Measurements from ENCODE around the gene PLXNA4. TPM values are rescaled to one million over a fixed set of nuclear protein-coding genes. Genes with fewer than 3 reads are reported as not detected.

Gene PLXNA4
- total and polyA plus RNA-seq, 2 experiments from 2014 or later, result 1.9 to 4.8 TPM

DNA sequence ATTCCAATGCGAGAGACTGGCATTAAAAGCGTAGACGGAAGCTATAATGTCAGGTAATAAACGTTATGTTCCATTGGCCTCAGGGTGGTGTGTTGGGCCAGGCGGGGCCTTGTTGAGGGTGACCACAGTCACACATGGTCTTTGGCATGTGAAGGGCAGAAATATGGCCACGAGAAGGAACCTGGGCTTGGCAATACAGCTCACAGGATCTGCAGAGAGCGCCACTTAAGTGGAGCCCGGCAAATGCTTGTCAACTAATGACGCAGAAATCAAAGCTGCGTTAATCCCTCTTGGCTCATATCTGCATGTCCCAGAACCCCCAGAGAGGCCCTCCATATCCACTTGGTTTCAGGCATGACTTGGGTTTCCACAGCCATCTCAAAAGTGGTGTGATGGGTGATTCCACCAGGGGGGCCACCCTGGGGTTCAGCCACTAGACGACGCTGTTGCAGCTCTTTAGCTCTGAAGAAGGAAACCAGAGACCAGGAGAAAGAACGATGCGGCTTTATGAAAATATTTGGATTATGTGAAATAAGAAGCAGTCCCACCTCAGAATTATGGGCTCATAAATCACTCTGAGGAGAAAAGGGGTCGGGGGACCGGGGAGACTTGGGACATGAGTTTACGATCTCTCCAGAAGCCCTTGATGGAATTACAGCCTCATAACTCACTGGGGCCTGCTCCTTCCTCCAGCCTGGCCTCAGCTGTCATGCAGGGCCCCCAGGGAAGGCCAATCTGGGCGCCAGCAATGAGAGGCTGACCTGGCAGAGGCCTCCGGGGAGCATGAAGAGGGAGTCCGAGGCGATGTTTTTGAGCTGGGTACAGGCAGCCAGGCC lies 462.5 kb downstream of the PLXNA4 start:
- peak; percentile 45 for DNase-seq (ENCODE audit: low spot score)
- H3K79me2 ChIP-seq, result no peaks in the 10 kb centered on the region
- no peaks in the 10 kb centered on the region for H3K27me3 ChIP-seq
- H3K4me1 ChIP-seq (ENCODE audit: insufficient read depth), result peaks cover 8% of the 10 kb centered on the region
- no peaks in the 10 kb centered on the region for H3K9me3 ChIP-seq (ENCODE audit: low read depth)
- H3K4me3 ChIP-seq, result no peak overlapping the region
- 58% methylated on average over 21 of the region's 21 CpGs for WGBS (ENCODE audit: low lambda C conversion rate, missing lambda C conversion rate)
- H3K9me2 ChIP-seq (replicated peaks; ENCODE audit: insufficient read depth), result no peaks in the 10 kb centered on the region
- no peak overlapping the region for H3K4me2 ChIP-seq
- H3K36me3 ChIP-seq (replicated peaks; ENCODE audit: insufficient read depth, low read depth), result no peaks in the 10 kb centered on the region
- peak overlapping the region; percentile 36 for H3K27ac ChIP-seq
- no peak overlapping the region for H2AFZ ChIP-seq
- H4K20me1 ChIP-seq (ENCODE audit: insufficient read depth, poor library complexity, severe bottlenecking), result no peaks in the 10 kb centered on the region
- TF ChIP-seq EZH2phosphoT487 (IDR thresholded peaks at IDR 0.05; ENCODE audit: low read depth, severe bottlenecking, unreplicated experiment) (no peak), EZH2 (IDR thresholded peaks at IDR 0.05; ENCODE audit: borderline replicate concordance) (no peak)
- TF ChIP-seq, protein P1, sequence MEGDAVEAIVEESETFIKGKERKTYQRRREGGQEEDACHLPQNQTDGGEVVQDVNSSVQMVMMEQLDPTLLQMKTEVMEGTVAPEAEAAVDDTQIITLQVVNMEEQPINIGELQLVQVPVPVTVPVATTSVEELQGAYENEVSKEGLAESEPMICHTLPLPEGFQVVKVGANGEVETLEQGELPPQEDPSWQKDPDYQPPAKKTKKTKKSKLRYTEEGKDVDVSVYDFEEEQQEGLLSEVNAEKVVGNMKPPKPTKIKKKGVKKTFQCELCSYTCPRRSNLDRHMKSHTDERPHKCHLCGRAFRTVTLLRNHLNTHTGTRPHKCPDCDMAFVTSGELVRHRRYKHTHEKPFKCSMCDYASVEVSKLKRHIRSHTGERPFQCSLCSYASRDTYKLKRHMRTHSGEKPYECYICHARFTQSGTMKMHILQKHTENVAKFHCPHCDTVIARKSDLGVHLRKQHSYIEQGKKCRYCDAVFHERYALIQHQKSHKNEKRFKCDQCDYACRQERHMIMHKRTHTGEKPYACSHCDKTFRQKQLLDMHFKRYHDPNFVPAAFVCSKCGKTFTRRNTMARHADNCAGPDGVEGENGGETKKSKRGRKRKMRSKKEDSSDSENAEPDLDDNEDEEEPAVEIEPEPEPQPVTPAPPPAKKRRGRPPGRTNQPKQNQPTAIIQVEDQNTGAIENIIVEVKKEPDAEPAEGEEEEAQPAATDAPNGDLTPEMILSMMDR (IDR thresholded peaks at IDR 0.05; ENCODE audit: poor library complexity), result peak; percentile 57

DNA sequence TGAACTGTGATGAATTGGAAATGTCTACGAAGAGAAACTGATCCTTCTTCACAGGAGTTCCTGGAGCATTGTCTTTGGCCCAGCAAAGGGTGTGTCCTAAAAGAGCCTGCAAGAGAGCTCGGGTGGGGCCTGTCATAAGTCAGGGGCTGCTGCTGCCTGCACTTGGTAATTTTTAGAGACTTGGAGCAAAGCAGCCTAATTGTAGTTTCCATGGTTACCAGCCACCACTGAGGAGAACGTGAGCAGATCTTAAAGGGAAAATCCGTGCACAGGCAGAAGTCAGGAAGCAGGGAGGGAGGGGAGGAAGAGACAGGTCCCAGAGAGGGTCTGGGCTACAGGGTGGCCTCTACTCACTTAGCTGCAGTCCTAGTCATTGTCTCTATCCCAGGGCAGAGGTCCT lies 463.6 kb downstream of the PLXNA4 start:
- peaks cover 8% of the 10 kb centered on the region for H3K4me1 ChIP-seq (ENCODE audit: insufficient read depth)
- no peak for TF ChIP-seq EZH2 (IDR thresholded peaks at IDR 0.05; ENCODE audit: borderline replicate concordance)
- TF ChIP-seq, protein P1 (IDR thresholded peaks at IDR 0.05; ENCODE audit: poor library complexity), result no peak
- TF ChIP-seq EZH2phosphoT487 (IDR thresholded peaks at IDR 0.05; ENCODE audit: low read depth, severe bottlenecking, unreplicated experiment), result no peak
- no peaks in the 10 kb centered on the region for H3K27me3 ChIP-seq
- H2AFZ ChIP-seq, result no peak overlapping the region
- 63% methylated on average over 4 of the region's 4 CpGs for WGBS (ENCODE audit: low lambda C conversion rate, missing lambda C conversion rate)
- DNase-seq (ENCODE audit: low spot score), result no peak
- no peak overlapping the region for H3K4me3 ChIP-seq
- no peaks in the 10 kb centered on the region for H4K20me1 ChIP-seq (ENCODE audit: insufficient read depth, poor library complexity, severe bottlenecking)
- no peaks in the 10 kb centered on the region for H3K36me3 ChIP-seq (replicated peaks; ENCODE audit: insufficient read depth, low read depth)
- H3K27ac ChIP-seq, result no peak overlapping the region
- H3K4me2 ChIP-seq, result no peak overlapping the region
- no peaks in the 10 kb centered on the region for H3K9me2 ChIP-seq (replicated peaks; ENCODE audit: insufficient read depth)
- no peaks in the 10 kb centered on the region for H3K79me2 ChIP-seq
- H3K9me3 ChIP-seq (ENCODE audit: low read depth), result no peaks in the 10 kb centered on the region

DNA sequence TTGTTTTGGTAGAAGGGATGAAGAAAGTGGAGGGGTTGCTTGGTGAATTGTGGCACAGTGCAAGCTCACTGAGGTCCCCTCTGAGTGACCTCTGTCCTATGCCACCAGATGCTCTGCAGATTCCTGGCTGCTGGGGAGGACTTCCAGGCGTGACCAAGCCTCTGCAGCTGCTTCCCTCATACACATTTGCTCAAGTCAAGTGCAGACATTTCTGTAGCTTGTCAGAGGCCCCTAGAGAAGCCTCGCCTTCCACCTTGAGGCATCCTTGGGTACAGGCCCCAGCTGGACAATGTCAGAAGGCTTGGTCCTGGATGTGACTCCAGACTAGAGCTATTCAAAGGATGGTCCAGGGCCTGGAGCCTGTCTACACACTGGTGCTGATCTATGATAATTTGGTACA lies 464.2 kb downstream of the PLXNA4 start:
- DNase-seq (ENCODE audit: low spot score), result no peak
- Histone ChIP-seq H3K27me3 (no peaks in the 10 kb centered on the region), H3K9me2 (replicated peaks; ENCODE audit: insufficient read depth) (no peaks in the 10 kb centered on the region), H3K4me2 (no peak overlapping the region), H3K79me2 (no peaks in the 10 kb centered on the region), H3K9me3 (ENCODE audit: low read depth) (no peaks in the 10 kb centered on the region), H2AFZ (no peak overlapping the region), H4K20me1 (ENCODE audit: insufficient read depth, poor library complexity, severe bottlenecking) (no peaks in the 10 kb centered on the region), H3K36me3 (replicated peaks; ENCODE audit: insufficient read depth, low read depth) (no peaks in the 10 kb centered on the region), H3K27ac (no peak overlapping the region), H3K4me1 (ENCODE audit: insufficient read depth) (peaks cover 8% of the 10 kb centered on the region), H3K4me3 (no peak overlapping the region)
- TF ChIP-seq, protein P1 (IDR thresholded peaks at IDR 0.05; ENCODE audit: poor library complexity), result no peak
- TF ChIP-seq EZH2 (IDR thresholded peaks at IDR 0.05; ENCODE audit: borderline replicate concordance) (no peak), EZH2phosphoT487 (IDR thresholded peaks at IDR 0.05; ENCODE audit: low read depth, severe bottlenecking, unreplicated experiment) (no peak)
- 78% methylated on average over 2 of the region's 2 CpGs for WGBS (ENCODE audit: low lambda C conversion rate, missing lambda C conversion rate)

Data from hepatocyte (in vitro differentiated cells).